ENCODE results near the gene NKAP. TPM values are rescaled to one million over a fixed set of nuclear protein-coding genes. Genes with fewer than 3 reads are reported as not detected.

NKAP gene
- total RNA-seq: 10 to 100 TPM in 1 of 4 donors, 1 to 10 TPM in 3; 3.1 to 10.7 (median 4.0) TPM

DNA sequence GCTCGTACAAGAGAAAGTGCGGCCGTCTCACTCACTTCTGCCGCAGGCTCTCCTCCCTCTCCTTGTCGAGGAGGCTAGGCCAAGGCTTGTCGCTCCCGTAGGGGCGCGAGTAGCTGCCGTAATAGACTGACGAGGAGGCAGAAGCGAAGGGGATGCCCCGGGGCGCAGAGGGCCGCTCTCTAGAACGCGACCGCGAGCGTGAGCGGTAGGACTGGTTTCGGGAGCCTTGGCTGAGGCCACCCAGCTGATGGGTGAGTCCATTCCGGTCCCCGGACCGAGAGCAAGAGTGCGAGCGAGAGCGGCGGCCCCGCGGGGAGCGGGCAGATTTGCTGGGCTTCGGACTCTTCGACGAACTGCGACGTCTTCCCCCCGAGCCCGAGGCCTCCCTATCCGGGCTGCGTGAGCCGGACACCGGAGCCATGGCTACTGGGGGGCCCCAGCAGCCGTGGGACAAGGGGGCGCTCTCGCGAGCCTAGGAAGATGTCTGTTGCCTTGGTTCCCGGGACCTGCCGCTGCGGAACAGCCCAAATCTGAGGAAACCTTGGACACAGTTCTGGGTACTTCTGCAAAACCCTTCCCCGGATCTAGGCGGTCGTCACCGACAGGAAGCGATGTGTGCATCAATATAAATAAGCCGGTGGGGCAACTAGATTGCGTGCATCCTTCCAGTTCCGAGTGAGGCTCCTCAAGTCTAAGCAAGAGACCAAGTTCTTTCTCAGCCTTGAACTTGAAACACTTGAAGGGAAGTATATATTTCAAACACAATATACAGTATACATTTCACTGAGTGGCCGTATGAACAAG is at the start of gene NKAP:
Gene NKAP, minus strand, starts transcription at position 567 of the 804 bp plus-strand sequence. Its CDS starts 146 bp downstream, at position 421.
- ATAC-seq (ENCODE audit: low FRiP score) (peak; percentile 91), DNase-seq (ENCODE audit: low spot score) (peak; percentile 27)
- TF ChIP-seq, protein P1, sequence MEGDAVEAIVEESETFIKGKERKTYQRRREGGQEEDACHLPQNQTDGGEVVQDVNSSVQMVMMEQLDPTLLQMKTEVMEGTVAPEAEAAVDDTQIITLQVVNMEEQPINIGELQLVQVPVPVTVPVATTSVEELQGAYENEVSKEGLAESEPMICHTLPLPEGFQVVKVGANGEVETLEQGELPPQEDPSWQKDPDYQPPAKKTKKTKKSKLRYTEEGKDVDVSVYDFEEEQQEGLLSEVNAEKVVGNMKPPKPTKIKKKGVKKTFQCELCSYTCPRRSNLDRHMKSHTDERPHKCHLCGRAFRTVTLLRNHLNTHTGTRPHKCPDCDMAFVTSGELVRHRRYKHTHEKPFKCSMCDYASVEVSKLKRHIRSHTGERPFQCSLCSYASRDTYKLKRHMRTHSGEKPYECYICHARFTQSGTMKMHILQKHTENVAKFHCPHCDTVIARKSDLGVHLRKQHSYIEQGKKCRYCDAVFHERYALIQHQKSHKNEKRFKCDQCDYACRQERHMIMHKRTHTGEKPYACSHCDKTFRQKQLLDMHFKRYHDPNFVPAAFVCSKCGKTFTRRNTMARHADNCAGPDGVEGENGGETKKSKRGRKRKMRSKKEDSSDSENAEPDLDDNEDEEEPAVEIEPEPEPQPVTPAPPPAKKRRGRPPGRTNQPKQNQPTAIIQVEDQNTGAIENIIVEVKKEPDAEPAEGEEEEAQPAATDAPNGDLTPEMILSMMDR (IDR thresholded peaks at IDR 0.05): no peak

- DNase-seq (ENCODE audit: low spot score) (no peak), ATAC-seq (ENCODE audit: low FRiP score) (no peak)
- TF ChIP-seq, protein P1 (IDR thresholded peaks at IDR 0.05): no peak
Measured at GRCh38 chrX:119991005-119991787, 47.6 kb upstream of the NKAP start.

DNA sequence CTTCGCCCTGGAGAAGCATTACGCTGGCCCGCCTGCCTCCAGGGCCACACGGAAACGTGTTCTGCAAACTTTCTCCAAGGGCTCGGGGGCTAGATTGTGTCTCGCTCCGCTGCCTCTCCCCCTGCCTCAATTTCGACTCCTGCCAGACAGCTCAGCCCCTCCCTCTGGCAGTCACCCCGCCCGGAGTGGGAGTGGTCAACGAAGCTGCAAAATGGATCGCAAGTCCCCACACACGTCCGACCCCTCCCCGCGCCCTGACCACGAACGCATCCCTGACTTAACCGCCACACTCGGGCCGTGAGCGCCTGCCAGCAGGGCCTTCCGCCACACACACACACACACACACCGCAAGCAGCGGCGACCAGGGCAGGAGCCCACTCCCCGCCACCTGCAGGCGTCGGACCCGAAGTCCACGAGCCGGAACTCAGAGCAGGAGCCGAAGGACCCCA is 47.0 kb upstream of the NKAP start:
- DNase-seq (ENCODE audit: low spot score): no peak
- ATAC-seq (ENCODE audit: low FRiP score): no peak
- TF ChIP-seq, protein P1 (IDR thresholded peaks at IDR 0.05): no peak

DNA sequence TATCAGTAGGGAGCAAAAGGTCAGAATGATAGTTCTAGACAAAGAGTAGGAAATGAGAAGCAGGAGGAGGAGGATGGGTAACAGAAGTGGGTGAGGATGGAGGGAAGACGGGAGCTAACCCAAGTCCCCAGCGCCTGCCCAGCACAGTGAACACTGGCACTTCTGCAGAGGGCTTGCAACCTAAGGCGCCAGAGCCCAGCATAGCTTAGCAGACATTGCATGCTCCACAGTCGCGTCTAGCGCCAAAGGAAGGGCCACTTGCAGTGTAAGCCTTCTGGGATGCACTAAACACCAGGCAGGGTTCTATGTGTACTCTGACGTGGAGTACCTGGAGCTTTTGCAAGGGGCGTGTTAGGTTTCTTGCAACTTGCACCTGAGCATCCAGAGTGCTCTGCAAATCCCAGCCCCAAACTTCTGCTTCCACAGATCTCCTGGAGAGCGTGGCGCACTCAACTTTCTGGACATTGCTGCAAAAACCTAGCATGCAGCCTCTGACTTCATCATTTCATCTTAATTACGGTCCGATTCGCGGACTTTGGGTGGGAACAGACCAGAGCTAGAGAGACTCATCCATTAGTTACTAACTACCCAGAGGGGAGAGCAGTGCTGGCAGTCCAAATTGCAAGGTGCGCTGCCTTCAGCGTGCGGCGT is 46.5 kb upstream of the NKAP start:
- ATAC-seq (ENCODE audit: low FRiP score) (no peak), DNase-seq (ENCODE audit: low spot score) (no peak)
- TF ChIP-seq, protein P1 (IDR thresholded peaks at IDR 0.05): no peak

DNA sequence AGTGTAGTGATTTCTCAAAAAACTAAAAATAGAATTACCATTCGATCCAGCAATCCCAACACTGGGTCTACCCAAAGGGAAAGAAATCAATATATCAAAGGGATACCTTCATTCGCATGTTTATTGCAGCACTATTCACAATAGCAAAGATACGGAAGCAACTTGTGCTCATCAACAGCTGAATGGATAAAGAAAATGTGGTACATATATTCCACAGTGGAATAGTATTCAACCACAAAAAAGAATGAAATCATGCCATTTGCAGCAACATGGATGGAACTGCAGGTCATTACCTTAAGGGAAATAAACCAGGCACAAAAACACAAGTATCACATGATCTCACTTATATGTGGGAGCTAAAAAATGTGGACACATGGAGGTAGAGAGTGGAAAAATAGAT is 42.7 kb upstream of the NKAP start:
- TF ChIP-seq, protein P1 (IDR thresholded peaks at IDR 0.05): no peak
- ATAC-seq (ENCODE audit: low FRiP score): no peak
- DNase-seq (ENCODE audit: low spot score): no peak

GRCh38 chrX:119984652-119985051 is 41.1 kb upstream of the NKAP start:
- ATAC-seq (ENCODE audit: low FRiP score) (no peak), DNase-seq (ENCODE audit: low spot score) (no peak)
- TF ChIP-seq, protein P1 (IDR thresholded peaks at IDR 0.05): no peak

Data from omental fat pad (tissue), 4 donors.